HepG2 (cell line): Measurements from ENCODE around the gene ARAP1. TPM values are rescaled to one million over a fixed set of nuclear protein-coding genes. Genes with fewer than 3 reads are reported as not detected.

Source experiments
- ATF7 ChIP-seq, 2 experiments: fragments of 450-650 bp in 1 of 2; sonication (generic) in 1 of 2; formaldehyde crosslinking in 1 of 2; IDR thresholded peaks; 2 replicates each; pipeline versions ENCODE4 v1.4.0 to v1.6.1; 2016 to 2020; ENCODE audit warnings: antibody characterized with exemption in 1 of 2, mild to moderate bottlenecking in 1 of 2, missing genetic modification reagents in 1 of 2
- ATRX ChIP-seq: sonication (generic); formaldehyde crosslinking; IDR thresholded peaks from 2 replicates; pipeline ENCODE4 v1.4.0; 2020; ENCODE audit warnings: missing genetic modification reagents, borderline replicate concordance
- BRD4 ChIP-seq: sonication (generic); formaldehyde crosslinking; IDR thresholded peaks from 2 replicates; pipeline ENCODE4 v1.4.0; 2020; ENCODE audit warnings: missing genetic modification reagents
- DPF2 ChIP-seq: sonication (generic); formaldehyde crosslinking; IDR thresholded peaks from 2 replicates; pipeline ENCODE4 v1.4.0; 2020; ENCODE audit warnings: mild to moderate bottlenecking, low read depth, missing genetic modification reagents, borderline replicate concordance
- ELF3 ChIP-seq: IDR thresholded peaks from 2 replicates; pipeline ENCODE4 v1.6.1; 2016; ENCODE audit warnings: missing genetic modification reagents, missing compliant biosample characterization
- FIP1L1 ChIP-seq: fragments of 200-400 bp; formaldehyde crosslinking; IDR thresholded peaks from 2 replicates; pipeline ENCODE4 v1.6.1; 2018; ENCODE audit warnings: low read depth, mild to moderate bottlenecking, low read length, moderate library complexity, borderline replicate concordance; ENCODE audit not compliant: insufficient read depth
- KLF13 ChIP-seq: sonication (generic); formaldehyde crosslinking; IDR thresholded peaks from 2 replicates; pipeline ENCODE4 v1.4.0; 2020; ENCODE audit warnings: mild to moderate bottlenecking, missing genetic modification reagents
- REXO4 ChIP-seq: sonication (generic); formaldehyde crosslinking; IDR thresholded peaks from 2 replicates; pipeline ENCODE4 v1.8.0; 2022; ENCODE audit warnings: missing genetic modification reagents, mild to moderate bottlenecking, borderline replicate concordance
- ZFP41 ChIP-seq: sonication (generic); formaldehyde crosslinking; IDR thresholded peaks from 2 replicates; pipeline ENCODE4 v1.4.0; 2020; ENCODE audit warnings: mild to moderate bottlenecking, missing genetic modification reagents, borderline replicate concordance
- ZNF12 ChIP-seq: sonication (generic); formaldehyde crosslinking; IDR thresholded peaks from 2 replicates; pipeline ENCODE4 v1.5.0; 2020; ENCODE audit warnings: missing genetic modification reagents
- ZNF547 ChIP-seq: sonication (generic); formaldehyde crosslinking; IDR thresholded peaks from 2 replicates; pipeline ENCODE4 v1.5.1; 2020; ENCODE audit warnings: mild to moderate bottlenecking, missing genetic modification reagents
- polyA plus RNA-seq, 8 experiments: library from polyadenylated mRNA; depleted of rRNA in 3 of 8; stranded (reverse) in 7 of 8; unstranded in 1 of 8; fragments of >200 nt; fragmentation: Illumina TruSeq in 4 of 8; extraction: Trizol in 4 of 8; gene quantifications; 2 replicates each; pipeline versions ENCODE4 v1.2.1 to v1.2.3, GENCODE V29; 2011 to 2016; ENCODE audit warnings: low read depth in 4 of 8, missing spikeins in 1 of 8, mixed read lengths in 1 of 8; ENCODE audit not compliant: insufficient read depth in 1 of 8
- total RNA-seq, 5 experiments: library from RNA; depleted of rRNA; stranded (reverse); fragments of >200 nt; fragmentation: Illumina TruSeq; extraction: Trizol; gene quantifications; 2 replicates each; pipeline ENCODE4 v1.2.3, GENCODE V29; 2016; ENCODE audit warnings: low read depth in 1 of 5
- TF ChIP-seq, protein P1 (sequence below): sonication (generic); formaldehyde crosslinking; IDR thresholded peaks from 2 replicates; pipeline ENCODE4 v1.8.1; 2023; ENCODE audit warnings: mild to moderate bottlenecking, moderate library complexity, missing genetic modification reagents
- TF ChIP-seq, protein P2 (sequence below): sonication (generic); formaldehyde crosslinking; IDR thresholded peaks from 2 replicates; pipeline ENCODE4 v1.8.0; 2022; ENCODE audit warnings: missing genetic modification reagents, mild to moderate bottlenecking, moderate library complexity, borderline replicate concordance
- TF ChIP-seq, protein P3 (sequence below): sonication (generic); formaldehyde crosslinking; IDR thresholded peaks from 2 replicates; pipeline ENCODE4 v1.9.0; 2021; ENCODE audit warnings: mild to moderate bottlenecking, missing genetic modification reagents
- TF ChIP-seq, protein P4 (sequence below): sonication (generic); formaldehyde crosslinking; IDR thresholded peaks from 2 replicates; pipeline ENCODE4 v1.5.0; 2020; ENCODE audit warnings: missing genetic modification reagents

The ARAP1 gene
- total and polyA plus RNA-seq, 2 of the 13 experiments (the other 11 are each of a cell fraction or from before 2014, with no cell fraction given) = 43.2 to 55.5 TPM

DNA sequence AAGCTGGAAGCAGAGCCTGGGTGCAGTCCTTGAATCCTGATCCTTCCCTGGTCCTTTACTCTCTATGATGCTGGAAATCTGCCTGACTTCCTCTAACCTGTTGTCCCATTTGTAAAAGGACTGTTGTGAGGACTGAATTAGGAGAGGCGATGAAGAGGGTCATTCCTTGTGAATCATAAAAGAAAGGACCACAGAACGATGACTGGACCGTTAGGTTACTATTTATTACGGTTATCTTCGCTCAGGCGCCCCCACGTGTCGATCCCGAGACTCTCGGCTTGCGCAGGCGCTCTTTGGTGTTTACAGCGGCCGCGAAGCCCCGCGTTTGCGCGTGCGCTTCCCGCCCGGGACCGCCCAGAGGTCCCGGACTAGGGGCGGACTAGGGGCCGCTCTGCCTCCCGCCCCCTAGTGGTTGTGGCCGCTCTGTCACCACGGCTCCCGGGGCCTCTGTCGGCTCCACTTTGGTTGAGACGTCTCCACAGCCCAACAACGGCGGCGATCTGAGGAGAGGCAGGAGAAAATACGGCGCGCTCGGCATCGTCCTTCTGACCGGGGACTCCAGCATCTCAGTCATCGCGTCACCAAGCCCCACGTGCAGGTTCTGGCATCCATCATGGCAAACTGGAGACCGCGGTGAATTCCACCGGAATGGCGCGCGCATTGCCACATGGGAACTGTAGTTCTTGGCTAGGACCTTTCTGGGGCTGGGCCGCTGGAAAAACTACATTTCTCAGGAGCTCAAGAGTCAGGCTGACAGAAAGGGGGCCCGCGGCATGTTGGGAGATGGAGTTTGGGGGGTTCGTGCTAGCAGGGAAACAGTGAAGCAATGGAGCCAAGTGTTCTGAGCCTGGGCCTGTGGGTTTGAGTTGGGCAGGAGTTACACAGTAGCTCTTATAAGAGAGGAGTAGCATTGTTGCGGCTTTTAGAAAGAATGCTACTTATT lies 41.5 kb upstream of the ARAP1 start, which contains the start of gene STARD10 (continued):
- peak; percentile 33; the same call in 1 of the 2 replicates for TF ChIP-seq KLF13
- TF ChIP-seq REXO4 = no peak
- no peak for TF ChIP-seq ZFP41 (CRISPR knock-in tag)
- peak; percentile 90 for TF ChIP-seq ZNF547 (CRISPR knock-in tag)
- TF ChIP-seq FIP1L1 = no peak
- no peak for TF ChIP-seq BRD4
- TF ChIP-seq, protein P1, sequence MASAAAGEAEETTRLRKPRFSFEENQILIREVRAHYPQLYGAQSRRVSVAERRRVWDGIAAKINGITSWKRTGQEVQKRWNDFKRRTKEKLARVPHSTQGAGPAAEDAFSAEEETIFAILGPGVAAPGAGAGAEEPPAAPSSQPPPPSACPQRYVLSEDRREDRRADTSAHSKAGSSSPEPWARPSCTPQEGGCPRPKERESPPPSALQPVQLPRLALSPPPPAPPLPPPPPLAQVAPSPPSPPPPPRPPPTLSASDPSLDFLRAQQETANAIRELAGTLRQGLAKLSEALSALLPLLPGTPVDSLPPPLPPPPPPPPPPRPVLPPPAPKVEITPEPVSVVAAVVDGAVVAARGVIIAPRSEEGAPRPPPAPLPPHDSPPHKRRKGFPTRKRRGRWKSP (CRISPR knock-in tag) = no peak; the same call in 1 of the 2 replicates
- TF ChIP-seq, protein P2, sequence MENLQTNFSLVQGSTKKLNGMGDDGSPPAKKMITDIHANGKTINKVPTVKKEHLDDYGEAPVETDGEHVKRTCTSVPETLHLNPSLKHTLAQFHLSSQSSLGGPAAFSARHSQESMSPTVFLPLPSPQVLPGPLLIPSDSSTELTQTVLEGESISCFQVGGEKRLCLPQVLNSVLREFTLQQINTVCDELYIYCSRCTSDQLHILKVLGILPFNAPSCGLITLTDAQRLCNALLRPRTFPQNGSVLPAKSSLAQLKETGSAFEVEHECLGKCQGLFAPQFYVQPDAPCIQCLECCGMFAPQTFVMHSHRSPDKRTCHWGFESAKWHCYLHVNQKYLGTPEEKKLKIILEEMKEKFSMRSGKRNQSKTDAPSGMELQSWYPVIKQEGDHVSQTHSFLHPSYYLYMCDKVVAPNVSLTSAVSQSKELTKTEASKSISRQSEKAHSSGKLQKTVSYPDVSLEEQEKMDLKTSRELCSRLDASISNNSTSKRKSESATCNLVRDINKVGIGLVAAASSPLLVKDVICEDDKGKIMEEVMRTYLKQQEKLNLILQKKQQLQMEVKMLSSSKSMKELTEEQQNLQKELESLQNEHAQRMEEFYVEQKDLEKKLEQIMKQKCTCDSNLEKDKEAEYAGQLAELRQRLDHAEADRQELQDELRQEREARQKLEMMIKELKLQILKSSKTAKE (CRISPR knock-in tag) = no peak
- TF ChIP-seq ATRX (CRISPR knock-in tag) = no peak
- no peak for TF ChIP-seq ELF3
- TF ChIP-seq ZNF12 (CRISPR knock-in tag) = peak; percentile 38; the same call in 1 of the 2 replicates
- TF ChIP-seq DPF2 = no peak
- TF ChIP-seq, protein P3, sequence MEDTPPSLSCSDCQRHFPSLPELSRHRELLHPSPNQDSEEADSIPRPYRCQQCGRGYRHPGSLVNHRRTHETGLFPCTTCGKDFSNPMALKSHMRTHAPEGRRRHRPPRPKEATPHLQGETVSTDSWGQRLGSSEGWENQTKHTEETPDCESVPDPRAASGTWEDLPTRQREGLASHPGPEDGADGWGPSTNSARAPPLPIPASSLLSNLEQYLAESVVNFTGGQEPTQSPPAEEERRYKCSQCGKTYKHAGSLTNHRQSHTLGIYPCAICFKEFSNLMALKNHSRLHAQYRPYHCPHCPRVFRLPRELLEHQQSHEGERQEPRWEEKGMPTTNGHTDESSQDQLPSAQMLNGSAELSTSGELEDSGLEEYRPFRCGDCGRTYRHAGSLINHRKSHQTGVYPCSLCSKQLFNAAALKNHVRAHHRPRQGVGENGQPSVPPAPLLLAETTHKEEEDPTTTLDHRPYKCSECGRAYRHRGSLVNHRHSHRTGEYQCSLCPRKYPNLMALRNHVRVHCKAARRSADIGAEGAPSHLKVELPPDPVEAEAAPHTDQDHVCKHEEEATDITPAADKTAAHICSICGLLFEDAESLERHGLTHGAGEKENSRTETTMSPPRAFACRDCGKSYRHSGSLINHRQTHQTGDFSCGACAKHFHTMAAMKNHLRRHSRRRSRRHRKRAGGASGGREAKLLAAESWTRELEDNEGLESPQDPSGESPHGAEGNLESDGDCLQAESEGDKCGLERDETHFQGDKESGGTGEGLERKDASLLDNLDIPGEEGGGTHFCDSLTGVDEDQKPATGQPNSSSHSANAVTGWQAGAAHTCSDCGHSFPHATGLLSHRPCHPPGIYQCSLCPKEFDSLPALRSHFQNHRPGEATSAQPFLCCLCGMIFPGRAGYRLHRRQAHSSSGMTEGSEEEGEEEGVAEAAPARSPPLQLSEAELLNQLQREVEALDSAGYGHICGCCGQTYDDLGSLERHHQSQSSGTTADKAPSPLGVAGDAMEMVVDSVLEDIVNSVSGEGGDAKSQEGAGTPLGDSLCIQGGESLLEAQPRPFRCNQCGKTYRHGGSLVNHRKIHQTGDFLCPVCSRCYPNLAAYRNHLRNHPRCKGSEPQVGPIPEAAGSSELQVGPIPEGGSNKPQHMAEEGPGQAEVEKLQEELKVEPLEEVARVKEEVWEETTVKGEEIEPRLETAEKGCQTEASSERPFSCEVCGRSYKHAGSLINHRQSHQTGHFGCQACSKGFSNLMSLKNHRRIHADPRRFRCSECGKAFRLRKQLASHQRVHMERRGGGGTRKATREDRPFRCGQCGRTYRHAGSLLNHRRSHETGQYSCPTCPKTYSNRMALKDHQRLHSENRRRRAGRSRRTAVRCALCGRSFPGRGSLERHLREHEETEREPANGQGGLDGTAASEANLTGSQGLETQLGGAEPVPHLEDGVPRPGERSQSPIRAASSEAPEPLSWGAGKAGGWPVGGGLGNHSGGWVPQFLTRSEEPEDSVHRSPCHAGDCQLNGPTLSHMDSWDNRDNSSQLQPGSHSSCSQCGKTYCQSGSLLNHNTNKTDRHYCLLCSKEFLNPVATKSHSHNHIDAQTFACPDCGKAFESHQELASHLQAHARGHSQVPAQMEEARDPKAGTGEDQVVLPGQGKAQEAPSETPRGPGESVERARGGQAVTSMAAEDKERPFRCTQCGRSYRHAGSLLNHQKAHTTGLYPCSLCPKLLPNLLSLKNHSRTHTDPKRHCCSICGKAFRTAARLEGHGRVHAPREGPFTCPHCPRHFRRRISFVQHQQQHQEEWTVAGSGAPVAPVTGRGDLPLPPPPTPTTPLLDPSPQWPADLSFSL (CRISPR knock-in tag) = no peak
- TF ChIP-seq ATF7 (IDR thresholded peaks at IDR 0.05) = no peak
- TF ChIP-seq ATF7 (CRISPR knock-in tag; IDR thresholded peaks at IDR 0.05) = no peak
- TF ChIP-seq, protein P4, sequence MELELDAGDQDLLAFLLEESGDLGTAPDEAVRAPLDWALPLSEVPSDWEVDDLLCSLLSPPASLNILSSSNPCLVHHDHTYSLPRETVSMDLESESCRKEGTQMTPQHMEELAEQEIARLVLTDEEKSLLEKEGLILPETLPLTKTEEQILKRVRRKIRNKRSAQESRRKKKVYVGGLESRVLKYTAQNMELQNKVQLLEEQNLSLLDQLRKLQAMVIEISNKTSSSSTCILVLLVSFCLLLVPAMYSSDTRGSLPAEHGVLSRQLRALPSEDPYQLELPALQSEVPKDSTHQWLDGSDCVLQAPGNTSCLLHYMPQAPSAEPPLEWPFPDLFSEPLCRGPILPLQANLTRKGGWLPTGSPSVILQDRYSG (CRISPR knock-in tag) = no peak
